Glomerular endothelial cell (primary cell): ENCODE measurements around the gene RAD51B. TPM values are rescaled to one million over a fixed set of nuclear protein-coding genes. Genes with fewer than 3 reads are reported as not detected.
"Not testable (repeated sequence)": the region's sequence is repeated elsewhere in the genome, so short reads cannot be mapped to it uniquely, and the experiment has no call there.

ENCODE experiments used
- DNase-seq: peaks from one replicate; pipeline ENCODE4 v3.0.0-alpha.2; 2011; ENCODE audit warnings: low read depth, low spot score; ENCODE audit errors: extremely low read depth
- total RNA-seq: library from RNA; depleted of rRNA; stranded (reverse); fragments of >200 nt; gene quantifications from 2 replicates; pipeline ENCODE4 v1.2.3, GENCODE V29; 2015

The RAD51B gene
- total RNA-seq, 1 donor from 2014 or later, result 9.7 TPM

DNA sequence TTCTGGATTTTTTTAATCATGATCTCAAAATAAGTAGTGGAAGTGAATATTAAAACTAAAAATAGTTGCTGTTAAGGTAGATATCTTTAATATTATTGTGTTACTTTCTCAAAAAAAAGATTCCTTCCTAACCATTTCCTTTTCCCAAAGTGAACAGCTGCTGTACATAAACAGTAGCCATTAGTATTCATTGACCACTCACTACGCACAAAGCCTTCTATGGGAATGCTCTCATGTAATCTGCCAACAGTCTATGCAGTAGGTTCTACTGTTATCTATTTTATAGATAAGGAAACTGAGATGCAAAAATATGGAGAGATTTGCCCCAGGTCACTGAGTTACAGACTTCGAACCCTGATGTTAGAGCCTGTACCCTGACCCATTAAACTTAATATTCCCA, 941.2 kb downstream of the RAD51B start:
- no peak for DNase-seq

DNA sequence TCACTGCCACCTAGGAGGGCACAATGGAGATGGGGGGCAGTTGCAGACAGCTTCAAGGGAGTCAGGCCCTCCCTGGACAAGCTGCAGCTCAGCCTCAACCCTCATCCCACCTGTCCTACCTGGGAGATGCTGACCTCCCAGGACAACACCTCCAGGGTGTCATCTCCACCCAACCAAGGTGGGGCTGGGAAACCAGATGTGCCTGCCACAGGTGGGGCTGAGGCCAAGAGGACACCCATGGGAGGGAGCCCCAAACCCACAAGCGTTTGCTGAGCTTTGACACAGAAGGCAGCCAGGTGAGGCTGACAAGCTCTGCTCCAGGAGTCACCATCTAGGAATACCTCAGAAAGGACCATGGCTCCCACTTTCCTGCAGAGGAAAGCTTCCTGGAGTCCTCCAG, 941.8 kb downstream of the RAD51B start:
- no peak for DNase-seq

DNA sequence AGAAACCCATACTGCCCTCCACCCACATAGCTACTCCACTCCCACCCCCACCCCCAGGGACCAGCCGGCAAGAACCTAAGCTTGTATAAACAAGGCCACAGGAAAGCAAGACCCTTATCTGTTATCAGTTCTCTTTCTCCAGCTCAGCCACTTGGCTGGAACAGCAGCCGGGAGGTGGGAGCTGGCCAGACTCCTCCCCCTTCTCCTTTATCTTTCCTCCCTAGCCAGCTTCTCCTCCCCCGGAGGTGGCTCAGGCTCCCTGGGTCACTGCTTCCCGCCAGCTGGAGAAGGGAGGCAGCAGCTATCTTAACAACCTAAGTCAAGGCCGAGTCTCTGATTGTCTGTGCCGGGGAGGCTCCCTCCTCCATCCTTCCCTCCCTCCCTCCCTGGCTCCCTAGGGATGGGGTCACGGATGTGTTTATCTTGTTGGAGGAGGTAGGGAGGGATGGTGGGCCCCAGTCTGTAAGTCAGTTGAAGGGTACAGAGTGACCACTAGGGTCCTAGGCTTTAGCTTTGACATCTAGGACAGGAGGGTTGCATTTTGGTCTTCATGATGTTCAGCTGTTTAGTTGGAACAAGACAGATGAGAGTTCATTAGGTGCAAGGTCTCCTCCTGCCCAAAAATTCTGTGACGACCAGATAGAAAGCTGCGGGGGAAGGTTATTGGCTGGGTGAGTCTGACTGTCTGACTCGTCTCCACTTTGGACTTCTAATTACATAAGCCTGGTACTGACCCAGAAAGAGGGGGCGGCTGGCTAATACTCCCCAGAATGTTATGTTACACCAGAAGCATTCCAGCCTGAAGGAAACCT, 943.6 kb downstream of the RAD51B start:
- no peak for DNase-seq

DNA sequence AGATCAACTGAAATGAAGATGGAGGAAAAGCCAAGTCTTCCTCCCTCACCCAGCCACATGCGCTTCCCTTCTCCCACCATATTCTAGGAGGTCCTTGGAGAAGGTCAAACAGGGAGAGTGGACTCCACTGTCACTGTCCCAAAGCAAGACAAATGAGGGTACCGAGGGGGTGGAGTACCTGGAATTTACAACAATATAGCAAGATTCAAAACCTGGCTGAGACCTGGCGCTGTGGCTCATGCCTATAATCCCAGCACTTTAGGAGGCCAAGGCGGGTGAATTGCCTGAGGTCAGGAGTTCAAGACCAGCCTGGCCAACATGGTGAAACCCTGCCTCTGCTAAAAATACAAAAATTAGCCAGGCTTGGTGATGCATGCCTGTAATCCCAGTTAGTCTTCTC, 944.3 kb downstream of the RAD51B start:
- not testable (repeated sequence) for DNase-seq

DNA sequence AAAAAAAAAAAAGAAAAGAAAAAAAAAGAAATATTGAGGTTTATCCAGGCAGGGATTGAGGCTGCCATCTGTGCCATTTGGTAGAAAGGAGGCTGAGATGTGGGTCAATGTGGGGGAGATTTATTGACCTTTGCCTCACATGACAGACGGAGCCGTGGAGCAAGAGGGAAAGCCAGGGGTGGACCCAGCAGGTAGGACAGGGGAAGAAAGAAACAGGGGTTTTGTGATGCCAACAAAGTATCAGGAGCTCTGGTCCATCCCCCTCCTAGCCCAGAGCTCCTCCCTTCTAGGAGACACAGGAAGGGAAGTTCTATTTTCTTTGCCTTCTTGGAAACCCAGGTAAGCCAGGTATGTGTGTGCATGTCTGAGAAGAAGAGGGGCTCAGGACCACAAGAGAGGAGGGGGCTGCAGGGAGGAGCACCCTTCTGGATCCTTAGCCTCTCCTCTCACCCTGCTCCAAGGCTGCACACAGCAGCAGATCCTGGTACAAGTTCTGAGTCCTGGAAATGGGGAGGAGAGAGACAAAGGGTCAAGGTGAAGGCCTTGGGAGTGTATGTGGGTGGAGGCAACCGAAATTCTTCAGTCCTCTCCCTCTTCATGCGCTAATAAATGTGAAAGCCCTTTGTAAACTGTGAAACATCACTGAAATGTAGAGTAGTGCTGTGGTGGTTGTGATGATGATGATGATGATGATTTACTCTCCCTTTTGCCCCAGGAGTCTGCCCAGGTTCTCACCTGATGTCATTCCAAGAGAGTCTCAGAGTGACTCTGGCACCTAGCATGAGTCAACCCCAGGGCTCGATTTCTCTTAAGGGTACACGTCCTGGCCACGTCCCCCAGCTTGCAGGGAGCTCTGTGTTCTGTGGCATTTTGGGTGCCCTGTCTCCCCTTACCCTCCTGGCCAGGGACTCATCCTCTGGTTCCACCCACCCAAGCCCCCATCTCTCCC, 947.0 kb downstream of the RAD51B start:
- no peak for DNase-seq

DNA sequence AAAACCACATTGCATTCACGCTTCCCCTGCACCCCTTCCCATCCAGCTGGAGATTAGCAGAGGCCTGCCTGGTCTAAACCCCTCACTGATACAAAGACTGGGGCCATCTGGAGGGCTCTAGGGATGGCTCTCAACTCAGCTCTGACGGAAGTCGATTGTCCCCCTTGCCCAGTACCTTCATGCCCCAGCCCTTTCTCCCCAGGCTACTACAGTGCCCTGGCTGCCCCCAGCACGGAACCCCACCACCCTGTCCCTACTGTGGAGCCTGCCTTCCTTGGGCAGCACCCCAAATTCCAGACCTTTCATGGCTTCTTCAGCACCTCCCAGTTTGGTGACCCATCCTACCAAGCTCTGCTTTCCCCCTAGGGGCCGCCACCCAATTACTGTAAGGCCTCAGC, 947.7 kb downstream of the RAD51B start:
- DNase-seq, result no peak

DNA sequence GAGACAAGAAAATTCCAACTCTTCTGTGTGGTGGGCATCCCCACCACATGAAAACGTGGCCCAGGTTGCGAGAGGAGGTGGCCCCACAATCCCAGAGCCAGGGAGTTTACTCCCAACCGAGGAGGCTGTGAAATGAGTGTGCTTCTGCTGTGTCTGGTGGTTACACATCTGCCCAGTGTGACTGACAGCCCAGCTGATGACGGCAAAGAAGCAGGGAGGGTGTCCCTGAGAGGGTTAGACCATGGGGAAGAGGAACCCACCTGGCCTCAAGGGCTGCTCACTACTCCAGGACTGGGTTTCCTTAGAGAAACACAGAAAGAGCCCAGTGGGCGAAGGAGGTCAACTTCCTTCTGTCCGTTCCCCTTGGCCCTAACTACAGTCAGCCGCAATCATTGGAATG, 948.7 kb downstream of the RAD51B start:
- no peak for DNase-seq

DNA sequence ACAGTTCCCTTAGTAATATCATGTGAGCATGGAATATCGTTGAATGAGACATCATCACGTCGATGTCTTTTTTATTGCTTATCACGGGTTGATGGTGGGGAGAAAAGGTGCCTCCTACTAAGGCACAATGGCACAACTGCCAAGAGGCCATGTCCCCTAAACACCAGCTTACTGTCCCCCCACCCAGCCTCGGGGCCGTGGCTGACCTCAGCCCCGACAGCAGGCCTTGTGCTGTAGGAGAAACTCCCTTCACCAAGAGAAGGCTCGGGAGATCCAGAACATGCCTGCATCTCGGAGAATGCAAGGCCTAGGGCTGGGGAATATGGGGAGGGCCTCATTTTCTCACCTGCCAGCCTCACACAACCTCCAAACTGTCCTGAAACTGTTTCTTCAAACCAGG, 950.5 kb downstream of the RAD51B start:
- no peak for DNase-seq

DNA sequence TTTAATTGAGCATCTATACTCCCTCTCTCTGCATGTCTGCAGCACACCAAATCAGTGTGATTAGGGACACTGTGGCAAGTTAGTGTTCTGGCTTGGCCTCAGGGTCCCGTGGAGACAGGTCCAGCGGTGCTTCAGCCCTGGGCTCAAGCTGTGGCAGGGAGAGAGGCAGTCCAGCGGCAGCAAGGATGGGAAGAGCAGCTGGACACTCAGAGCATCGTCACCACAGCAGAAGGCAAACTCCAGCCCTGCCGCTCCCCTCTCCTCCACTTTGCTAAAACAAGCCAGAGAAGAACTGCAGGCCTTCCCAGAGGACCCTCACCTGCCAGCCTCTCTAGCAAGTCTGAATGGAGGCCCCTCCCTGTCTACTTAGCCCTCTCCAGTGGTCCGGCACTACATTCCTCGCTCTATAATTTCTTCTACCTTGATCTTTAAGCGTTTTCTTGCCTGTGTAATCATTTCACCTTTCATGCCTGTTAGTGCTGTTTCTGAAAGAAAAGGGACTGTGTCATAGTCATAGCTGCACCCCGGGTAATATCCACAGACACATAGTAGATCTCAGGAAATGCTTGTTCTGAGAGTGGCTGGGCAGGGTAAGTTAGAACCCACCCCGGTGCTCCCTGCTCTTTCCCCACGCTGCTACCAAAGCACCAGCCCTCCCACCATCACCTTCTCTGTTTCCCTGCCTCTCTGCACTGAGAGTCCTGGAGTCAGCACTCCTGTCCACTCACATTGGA, 951.1 kb downstream of the RAD51B start:
- no peak for DNase-seq

DNA sequence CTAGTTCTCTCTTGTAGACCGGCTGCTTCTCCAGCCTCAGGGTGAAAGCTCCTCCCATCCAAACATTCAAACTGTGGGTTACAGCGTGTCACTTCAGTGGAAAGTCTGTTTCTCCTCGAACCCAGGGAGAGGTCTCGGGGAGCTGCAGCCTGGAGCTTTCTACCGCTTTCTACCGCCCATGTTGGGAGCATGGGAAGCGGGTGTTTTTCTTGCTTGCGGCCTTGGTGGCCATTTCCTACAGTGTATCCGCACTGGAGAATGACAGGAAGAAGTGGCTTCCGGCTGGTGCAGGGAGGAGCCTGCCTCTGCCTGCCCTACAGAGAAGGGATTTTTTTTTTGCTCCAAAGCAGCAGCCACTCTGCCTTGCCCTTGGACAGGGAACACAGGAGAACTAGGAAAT, 952.1 kb downstream of the RAD51B start:
- DNase-seq, result no peak

DNA sequence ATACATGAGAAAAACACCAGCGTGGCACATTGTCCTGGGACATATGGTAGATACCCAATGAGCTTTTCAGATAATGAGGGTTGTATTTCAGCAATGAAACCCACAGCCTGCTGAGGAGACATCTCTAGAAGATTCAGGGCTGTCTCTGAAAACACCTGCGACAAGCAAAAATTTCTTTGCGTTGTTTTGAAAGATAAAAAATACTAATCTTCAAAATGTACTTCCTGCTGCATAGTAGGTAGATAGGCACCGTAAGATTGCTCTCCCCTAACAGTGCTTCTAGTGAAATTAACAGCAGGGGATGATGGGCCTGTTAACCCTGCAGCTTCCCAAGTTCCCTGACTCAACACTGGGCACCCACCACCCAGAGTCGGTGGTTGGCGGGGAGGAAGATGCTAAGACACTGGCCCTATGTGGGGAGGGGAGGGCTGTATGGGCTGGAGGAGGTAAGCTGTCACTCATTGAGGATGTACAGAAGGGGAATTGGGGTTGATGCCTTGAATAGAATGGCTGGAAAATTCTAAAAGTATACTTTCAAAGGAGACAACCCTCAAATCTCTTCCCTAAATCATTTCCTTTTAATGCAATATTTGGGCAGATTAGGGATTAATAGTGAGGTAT, 953.3 kb downstream of the RAD51B start:
- DNase-seq, result no peak

DNA sequence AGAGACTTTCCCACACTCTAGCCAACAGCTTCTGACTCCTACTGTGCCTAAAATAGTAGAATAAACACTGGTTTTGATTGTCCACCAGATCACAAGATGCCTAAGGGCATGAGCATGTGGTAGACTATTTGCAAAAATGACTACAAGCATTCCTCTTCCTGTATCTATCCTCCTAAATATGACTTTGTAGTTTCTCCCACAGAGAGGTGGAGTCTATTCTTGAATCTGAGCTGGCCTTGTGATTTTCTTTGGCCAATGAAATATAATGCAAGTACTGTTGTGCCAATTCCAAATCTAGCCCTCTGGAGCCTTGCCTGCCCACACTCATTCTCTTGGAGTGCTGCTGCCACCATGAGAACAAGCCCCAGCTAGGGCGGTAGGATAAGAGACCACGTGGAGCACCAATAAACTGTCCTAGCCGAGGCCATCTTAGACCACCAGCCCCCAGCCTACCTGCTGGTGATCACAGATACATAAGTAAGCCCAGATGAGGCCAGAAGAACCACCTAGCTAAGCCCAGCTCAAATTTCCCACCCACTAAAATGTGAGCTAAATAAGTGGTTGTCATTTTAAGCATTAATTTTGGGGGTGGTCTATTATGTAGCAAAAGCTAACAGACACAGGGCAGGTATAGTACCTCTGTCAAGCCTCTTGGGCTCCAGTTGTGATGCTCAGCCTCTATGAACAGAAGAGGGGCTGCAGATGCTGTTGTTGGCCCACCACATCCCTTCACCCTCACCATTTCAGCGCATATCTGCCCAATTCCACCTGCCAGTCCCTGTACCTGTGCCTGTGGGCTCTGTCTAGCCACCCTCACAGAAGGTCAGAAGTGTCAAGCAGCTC, 955.4 kb downstream of the RAD51B start:
- no peak for DNase-seq

DNA sequence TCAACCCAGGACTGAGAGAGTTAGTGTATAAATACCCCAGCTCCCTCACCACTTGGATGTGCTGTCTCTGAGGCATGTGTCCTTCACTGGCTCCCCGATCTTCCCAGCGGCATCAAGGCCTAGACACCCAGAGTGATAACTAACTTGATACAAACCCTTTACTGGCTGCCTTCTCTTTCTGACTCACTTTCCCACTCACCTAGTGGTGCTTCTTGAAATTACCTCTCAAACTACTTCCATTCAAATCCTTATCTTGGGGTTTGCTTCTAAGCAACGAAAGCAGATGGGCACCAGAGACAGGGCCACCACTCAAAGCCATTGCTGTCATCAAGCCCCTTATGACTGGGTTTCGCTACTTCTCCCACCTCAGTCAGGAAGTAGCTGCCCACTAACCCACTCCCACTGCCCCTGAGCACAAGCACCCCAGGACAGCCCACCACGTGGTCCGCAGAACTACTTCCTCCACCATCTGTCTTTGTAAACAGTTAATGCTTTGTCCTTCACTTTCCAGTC, 956.1 kb downstream of the RAD51B start:
- DNase-seq, result no peak

DNA sequence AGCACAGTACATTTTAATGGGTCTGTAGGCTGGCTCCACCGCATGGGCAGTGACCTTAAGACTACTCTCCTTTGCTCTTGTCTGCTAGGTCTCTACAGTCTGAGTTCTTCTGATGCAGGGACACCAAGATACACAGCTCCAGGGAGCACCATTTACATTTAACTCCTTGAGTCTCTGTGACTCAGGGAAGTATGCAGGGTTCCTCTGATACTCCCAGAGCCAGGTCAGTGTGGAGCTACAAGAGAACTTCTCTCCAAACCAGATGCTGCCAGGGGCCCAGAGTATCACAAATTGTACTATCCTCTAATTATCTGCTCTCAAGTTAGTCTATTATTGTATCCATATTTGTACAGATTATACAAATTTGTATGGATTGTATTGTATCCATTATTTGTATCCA, 958.1 kb downstream of the RAD51B start:
- no peak for DNase-seq

Other genes with a start within 250 kb of the RAD51B start
- 11.3 and 16.5 TPM in 2 replicates for gene PIGH, start 219.5 kb upstream of the RAD51B start, total RNA-seq
- 7.1 and 17.0 TPM in 2 replicates for gene ARG2, start 199.9 kb upstream of the RAD51B start, total RNA-seq
- gene VTI1B, start 145.1 kb upstream of the RAD51B start, total RNA-seq, result 49.4 and 50.7 TPM in 2 replicates
- 65.3 and 74.7 TPM in 2 replicates for gene RDH11, start 124.0 kb upstream of the RAD51B start, total RNA-seq
- gene RDH12, start 117.9 kb upstream of the RAD51B start, total RNA-seq, result not detected in 2 replicates
- gene ZFYVE26, start 3.2 kb upstream of the RAD51B start, total RNA-seq, result 18.8 and 34.1 TPM in 2 replicates